Chondrocyte (in vitro differentiated cells): ENCODE data around the gene HES7. TPM values are rescaled to one million over a fixed set of nuclear protein-coding genes. Genes with fewer than 3 reads are reported as not detected.

Experiments used
- DNase-seq: peaks from one replicate; pipeline ENCODE4 v3.0.0; 2021; ENCODE audit warnings: mixed read lengths, low spot score
- H3K27ac Mint-ChIP-seq: one replicate; pipeline ENCODE4 v1.8.0; 2021; ENCODE audit warnings: mild to moderate bottlenecking, moderate library complexity, mixed read lengths; ENCODE audit not compliant: unreplicated experiment
- H3K27me3 Mint-ChIP-seq: 2 replicates; pipeline ENCODE4 v1.8.0; 2021; ENCODE audit warnings: low read depth, mixed read lengths
- H3K36me3 Mint-ChIP-seq: 2 replicates; pipeline ENCODE4 v1.8.0; 2021; ENCODE audit warnings: low read depth, mixed read lengths
- H3K4me1 Mint-ChIP-seq: 2 replicates; pipeline ENCODE4 v1.8.0; 2021; ENCODE audit warnings: low read depth, mild to moderate bottlenecking, mixed read lengths
- H3K4me3 Mint-ChIP-seq: one replicate; pipeline ENCODE4 v1.8.0; 2021; ENCODE audit warnings: mild to moderate bottlenecking, moderate library complexity, mixed read lengths; ENCODE audit not compliant: unreplicated experiment
- H3K9me3 Mint-ChIP-seq: 2 replicates; pipeline ENCODE4 v1.8.0; 2021; ENCODE audit warnings: low read depth, mixed read lengths
- CTCF ChIP-seq: fragments of 200-600 bp; sonication (generic); IDR thresholded peaks from 2 replicates; pipeline ENCODE4 v1.5.0; 2021; ENCODE audit warnings: antibody characterized with exemption, mild to moderate bottlenecking, moderate library complexity
- total RNA-seq: library from RNA; stranded (reverse); gene quantifications from 3 replicates; pipeline ENCODE4 v1.2.1, GENCODE V29; 2021

HES7 gene
- total RNA-seq, 1 donor from 2014 or later: 1.5 TPM

DNA sequence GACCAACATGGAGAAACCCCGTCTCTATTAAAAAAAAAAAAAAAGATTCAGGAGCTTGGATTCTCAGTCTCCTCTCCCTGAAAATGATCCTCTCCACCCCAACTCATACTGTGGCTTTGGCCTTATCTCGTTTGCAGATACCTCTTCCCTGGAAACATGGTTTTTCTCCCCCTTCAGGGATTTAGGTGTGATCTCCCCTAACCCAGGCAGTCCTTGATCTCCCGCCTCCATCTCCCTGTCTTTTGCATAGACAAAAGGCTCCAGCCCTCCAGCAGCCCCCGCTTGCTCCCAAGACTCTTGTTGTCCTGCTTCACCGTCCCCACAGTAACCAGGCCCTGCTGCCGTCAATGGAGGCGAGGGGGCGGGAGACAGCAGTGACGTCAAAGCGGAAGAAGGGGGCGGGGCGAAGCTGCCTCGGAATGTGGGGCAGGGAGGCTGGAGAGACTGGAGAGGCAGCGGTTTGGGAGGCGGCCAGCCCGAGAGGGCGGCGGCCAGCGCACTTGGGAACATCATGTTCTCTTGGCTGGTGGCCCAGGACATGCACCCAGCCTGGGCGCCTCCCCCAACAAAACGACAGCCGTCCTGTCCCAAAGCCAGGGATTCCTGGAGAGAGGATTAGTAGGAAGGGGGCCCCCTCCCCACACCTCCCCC is 30.2 kb upstream of the HES7 start:
- peaks cover 7% of the 10 kb centered on the region for H3K36me3 Mint-ChIP-seq
- no peaks in the 10 kb centered on the region for H3K27me3 Mint-ChIP-seq
- TF ChIP-seq CTCF: no peak

DNA sequence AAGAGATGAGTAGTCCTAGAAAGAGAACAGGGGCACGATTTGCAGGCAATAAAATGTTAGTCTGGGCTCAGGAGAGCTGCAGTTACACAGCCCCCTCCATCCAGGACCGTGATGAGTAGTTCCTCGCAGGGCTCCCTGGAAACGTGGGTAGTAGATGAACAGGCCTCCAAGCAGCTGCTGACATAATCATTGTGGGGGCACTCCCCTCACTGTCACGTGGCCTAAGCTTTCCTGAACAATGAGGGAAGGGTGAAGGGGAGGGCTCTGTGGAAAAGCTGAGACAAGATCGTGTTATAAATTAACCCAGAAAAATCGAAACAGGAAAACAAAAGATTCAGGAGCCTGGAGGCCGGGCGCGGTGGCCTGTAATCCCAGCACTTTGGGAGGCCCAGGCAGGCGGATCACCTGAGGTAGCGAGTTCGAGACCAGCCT is 29.6 kb upstream of the HES7 start:
- DNase-seq: no peak
- Mint-ChIP-seq H3K9me3 (no peaks in the 10 kb centered on the region), H3K4me1 (peaks cover 37% of the 10 kb centered on the region), H3K27me3 (no peaks in the 10 kb centered on the region), H3K4me3 (no peak overlapping the region), H3K27ac (no peak overlapping the region), H3K36me3 (peaks cover 8% of the 10 kb centered on the region)
- no peak for TF ChIP-seq CTCF

More for the DNA sequence above, 30.2 kb upstream of the HES7 start:
- peak; percentile 100 for DNase-seq
- Mint-ChIP-seq H3K4me1 (peaks cover 41% of the 10 kb centered on the region), H3K9me3 (no peaks in the 10 kb centered on the region), H3K4me3 (no peak overlapping the region), H3K27ac (no peak overlapping the region)

DNA sequence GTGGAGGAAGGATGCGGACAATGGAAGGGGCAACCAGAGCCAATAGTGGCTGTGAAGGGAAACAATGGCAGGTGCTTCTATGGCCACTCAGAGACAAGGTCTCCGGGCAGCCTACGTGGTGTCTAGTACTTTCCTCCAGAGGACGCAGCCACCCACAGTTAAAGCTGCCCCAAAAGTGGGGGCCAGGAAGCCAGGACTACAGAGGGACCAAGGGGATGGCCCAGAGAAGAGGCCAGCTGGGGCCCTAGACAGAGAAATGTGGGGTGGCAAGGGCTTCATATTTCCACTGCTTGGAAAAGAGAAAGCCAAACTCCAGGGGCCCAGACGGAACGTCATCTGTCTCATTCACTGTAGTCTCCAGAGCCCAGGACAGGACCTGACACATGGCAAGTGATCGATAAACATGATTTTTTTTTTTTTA is 29.1 kb upstream of the HES7 start:
- no peak for TF ChIP-seq CTCF
- no peak for DNase-seq
- Mint-ChIP-seq H3K27ac (no peak overlapping the region), H3K27me3 (no peaks in the 10 kb centered on the region), H3K4me1 (peaks cover 35% of the 10 kb centered on the region), H3K36me3 (peaks cover 13% of the 10 kb centered on the region), H3K4me3 (no peak overlapping the region), H3K9me3 (no peaks in the 10 kb centered on the region)

DNA sequence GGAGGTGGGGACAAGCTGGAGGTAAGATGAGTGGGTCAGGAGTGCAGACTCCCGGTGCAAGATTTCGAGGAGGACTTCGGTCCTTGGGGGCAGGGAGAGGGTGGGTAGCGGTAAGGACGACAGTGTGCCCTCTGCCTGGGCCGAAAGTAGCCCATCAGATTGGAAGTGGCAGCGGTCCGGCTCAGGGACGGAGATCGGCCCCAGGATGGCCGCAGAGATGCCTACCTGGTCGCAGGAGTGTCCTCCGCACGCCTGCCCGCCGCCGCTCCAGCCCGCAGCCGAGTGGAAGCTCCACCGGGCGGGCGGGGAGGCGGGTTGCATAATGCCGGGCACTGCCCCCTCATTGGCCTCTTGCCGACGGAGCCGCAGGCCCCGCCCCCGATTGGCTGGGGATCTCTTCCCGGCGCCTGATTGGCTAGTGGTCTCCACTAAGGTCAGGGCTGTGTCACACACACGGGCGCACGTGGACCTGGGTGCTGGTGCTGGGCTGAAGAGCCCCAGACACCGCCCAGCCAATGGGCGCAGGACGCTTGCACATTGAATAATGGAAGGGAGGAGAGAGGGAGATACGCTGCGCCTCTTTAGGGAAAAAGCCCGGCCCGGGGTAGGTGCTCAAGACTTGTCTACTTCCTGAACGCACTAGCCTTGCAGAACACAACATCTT is 28.3 kb upstream of the HES7 start, which contains the start of gene PER1:
PER1 (minus strand) TSS at position 293 of the 664 bp plus-strand sequence. CDS start 1,698 bp downstream, outside the sequence.
- Mint-ChIP-seq H3K9me3 (no peaks in the 10 kb centered on the region), H3K4me1 (peaks cover 35% of the 10 kb centered on the region)

More for the DNA sequence above, 28.3 kb upstream of the HES7 start, which contains the start of gene PER1:
- Mint-ChIP-seq H3K27me3 (no peaks in the 10 kb centered on the region), H3K27ac (no peak within 1 kb of the TSS), H3K4me3 (no peak within 1 kb of the TSS), H3K36me3 (peaks cover 17% of the 10 kb centered on the region)
- TF ChIP-seq CTCF: no peak
- peak; percentile 99 for DNase-seq
